Lower lobe of right lung (tissue), 2 donors: ENCODE results near the gene DIS3L2. TPM values are rescaled to one million over a fixed set of nuclear protein-coding genes. Genes with fewer than 3 reads are reported as not detected.
A peak's percentile ranks its signal among the peaks of the same experiment; 100 is the strongest.
"Not testable (repeated sequence)": the region's sequence is repeated elsewhere in the genome, so short reads cannot be mapped to it uniquely, and the experiment has no call there.

Experiments
- ATAC-seq, 2 donors: fragments of 200-7000 bp; cut with Tn5 transposase; one replicate each; pipeline ENCODE4 v1.9.1; 2020 to 2022; ENCODE audit warnings: mild to moderate bottlenecking in 2 of 2, moderate library complexity in 2 of 2
- DNase-seq: peaks from one replicate; pipeline ENCODE4 v3.0.0-alpha.2; 2020
- H3K27ac ChIP-seq: fragments of 200-600 bp; one replicate; pipeline ENCODE4 v1.8.0; 2022
- H3K27me3 ChIP-seq: fragments of 200-600 bp; one replicate; pipeline ENCODE4 v1.8.0; 2022; ENCODE audit warnings: low read depth
- H3K36me3 ChIP-seq: fragments of 200-600 bp; one replicate; pipeline ENCODE4 v1.8.0; 2022; ENCODE audit warnings: mild to moderate bottlenecking
- H3K4me1 ChIP-seq: fragments of 200-600 bp; one replicate; pipeline ENCODE4 v1.8.0; 2022
- H3K4me3 ChIP-seq: fragments of 200-600 bp; one replicate; pipeline ENCODE4 v1.8.0; 2022; ENCODE audit warnings: mild to moderate bottlenecking
- H3K9me3 ChIP-seq: fragments of 200-600 bp; one replicate; pipeline ENCODE4 v1.8.0; 2022
- intact Hi-C: fragments of 100-400 bp; cut with DNase I; formaldehyde crosslinking; loops from one replicate; pipeline ENCODE4 v1.11.0; 2022
- total RNA-seq: library from RNA; stranded (reverse); fragmentation: NEBNext Ultra II Directional; extraction: Animal tissue kit (Norgen Biotek cat#: 25700); gene quantifications from one replicate; pipeline ENCODE4 v1.2.1, GENCODE V29; 2021
- TF ChIP-seq, protein P1 (sequence below): fragments of 200-600 bp; IDR thresholded peaks from one replicate; pipeline ENCODE4 v1.8.0; 2022; ENCODE audit warnings: antibody characterized with exemption, mild to moderate bottlenecking
- donor health status: DM: no; HTN: yes; CAD: no; lungs with severe emphysema.

The DIS3L2 gene
- total RNA-seq, 1 donor from 2014 or later: 34.4 TPM

DNA sequence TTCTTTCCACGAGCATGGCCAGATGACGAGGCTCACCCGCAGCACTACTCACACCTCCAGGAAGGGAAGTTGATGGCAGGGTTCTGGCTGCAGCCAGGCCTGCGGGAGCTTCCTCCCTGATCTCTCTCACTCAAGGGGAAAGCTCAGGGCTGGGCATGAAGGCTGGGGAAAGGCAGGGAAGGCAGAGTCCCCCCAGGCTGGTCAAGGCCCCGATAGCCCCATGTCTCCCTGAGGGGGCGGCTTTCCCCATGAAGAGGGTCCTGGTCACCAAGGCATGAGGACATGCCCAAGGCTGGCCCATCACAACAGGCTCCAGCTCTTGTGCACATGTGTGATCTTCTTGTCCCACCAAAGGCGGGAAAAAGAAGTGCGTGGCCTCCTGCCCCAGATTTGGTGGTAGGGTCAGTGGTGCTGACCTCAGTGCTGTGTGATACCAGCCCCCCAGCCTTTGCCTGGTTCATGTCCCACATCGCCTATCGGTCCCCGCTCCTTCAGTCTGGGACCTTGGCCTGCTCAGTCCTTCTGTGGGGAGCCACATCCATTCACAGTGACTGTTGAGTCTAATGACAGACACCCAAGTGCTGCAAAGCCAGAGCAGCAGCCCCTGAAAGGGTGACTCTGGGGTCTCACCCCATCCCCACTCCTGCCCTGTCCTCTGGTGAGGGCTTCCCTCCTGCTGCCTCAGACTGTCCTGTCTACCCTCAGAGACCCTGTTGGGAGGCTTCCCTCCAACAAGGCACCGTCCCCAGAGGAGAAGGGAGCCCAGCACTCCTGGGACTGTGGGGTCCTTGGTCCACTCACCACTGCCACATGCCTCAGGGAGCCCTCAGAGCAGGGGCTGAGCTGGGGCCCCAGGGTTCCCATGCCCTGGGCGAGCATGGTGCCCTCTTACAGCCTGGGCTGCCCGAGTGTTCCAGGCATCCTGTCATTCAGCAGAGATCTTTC, 367.3 kb downstream of the DIS3L2 start:
- ATAC-seq (no peak), DNase-seq (peak; percentile 22)
- intact Hi-C loops: no loop called here
- Histone ChIP-seq H3K9me3 (no peaks in the 10 kb centered on the region), H3K36me3 (no peaks in the 10 kb centered on the region), H3K4me3 (no peak overlapping the region), H3K27me3 (no peaks in the 10 kb centered on the region), H3K27ac (no peak overlapping the region), H3K4me1 (no peaks in the 10 kb centered on the region)
- TF ChIP-seq, protein P1, sequence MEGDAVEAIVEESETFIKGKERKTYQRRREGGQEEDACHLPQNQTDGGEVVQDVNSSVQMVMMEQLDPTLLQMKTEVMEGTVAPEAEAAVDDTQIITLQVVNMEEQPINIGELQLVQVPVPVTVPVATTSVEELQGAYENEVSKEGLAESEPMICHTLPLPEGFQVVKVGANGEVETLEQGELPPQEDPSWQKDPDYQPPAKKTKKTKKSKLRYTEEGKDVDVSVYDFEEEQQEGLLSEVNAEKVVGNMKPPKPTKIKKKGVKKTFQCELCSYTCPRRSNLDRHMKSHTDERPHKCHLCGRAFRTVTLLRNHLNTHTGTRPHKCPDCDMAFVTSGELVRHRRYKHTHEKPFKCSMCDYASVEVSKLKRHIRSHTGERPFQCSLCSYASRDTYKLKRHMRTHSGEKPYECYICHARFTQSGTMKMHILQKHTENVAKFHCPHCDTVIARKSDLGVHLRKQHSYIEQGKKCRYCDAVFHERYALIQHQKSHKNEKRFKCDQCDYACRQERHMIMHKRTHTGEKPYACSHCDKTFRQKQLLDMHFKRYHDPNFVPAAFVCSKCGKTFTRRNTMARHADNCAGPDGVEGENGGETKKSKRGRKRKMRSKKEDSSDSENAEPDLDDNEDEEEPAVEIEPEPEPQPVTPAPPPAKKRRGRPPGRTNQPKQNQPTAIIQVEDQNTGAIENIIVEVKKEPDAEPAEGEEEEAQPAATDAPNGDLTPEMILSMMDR: no peak

DNA sequence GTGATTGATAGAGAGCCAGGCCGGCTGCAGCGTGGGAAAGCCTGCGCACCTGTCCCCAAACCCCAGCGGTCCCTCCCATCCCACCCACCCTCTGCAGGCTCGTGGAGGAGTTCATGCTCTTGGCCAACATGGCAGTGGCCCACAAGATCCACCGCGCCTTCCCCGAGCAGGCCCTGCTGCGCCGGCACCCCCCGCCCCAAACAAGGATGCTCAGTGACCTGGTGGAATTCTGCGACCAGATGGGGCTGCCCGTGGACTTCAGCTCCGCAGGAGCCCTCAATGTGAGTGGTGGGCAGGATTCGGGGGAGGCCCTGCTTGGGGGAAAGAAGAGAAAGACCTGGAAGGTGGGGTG, 368.2 kb downstream of the DIS3L2 start:
- H3K27me3 ChIP-seq: no peaks in the 10 kb centered on the region
- ATAC-seq (no peak), DNase-seq (peak; percentile 25)
- intact Hi-C loops: no loop called here
- H3K27ac ChIP-seq: no peak overlapping the region
- no peaks in the 10 kb centered on the region for H3K9me3 ChIP-seq
- H3K4me1 ChIP-seq: no peaks in the 10 kb centered on the region
- TF ChIP-seq, protein P1: no peak
- H3K4me3 ChIP-seq: no peak overlapping the region
- H3K36me3 ChIP-seq: peaks cover 3% of the 10 kb centered on the region

DNA sequence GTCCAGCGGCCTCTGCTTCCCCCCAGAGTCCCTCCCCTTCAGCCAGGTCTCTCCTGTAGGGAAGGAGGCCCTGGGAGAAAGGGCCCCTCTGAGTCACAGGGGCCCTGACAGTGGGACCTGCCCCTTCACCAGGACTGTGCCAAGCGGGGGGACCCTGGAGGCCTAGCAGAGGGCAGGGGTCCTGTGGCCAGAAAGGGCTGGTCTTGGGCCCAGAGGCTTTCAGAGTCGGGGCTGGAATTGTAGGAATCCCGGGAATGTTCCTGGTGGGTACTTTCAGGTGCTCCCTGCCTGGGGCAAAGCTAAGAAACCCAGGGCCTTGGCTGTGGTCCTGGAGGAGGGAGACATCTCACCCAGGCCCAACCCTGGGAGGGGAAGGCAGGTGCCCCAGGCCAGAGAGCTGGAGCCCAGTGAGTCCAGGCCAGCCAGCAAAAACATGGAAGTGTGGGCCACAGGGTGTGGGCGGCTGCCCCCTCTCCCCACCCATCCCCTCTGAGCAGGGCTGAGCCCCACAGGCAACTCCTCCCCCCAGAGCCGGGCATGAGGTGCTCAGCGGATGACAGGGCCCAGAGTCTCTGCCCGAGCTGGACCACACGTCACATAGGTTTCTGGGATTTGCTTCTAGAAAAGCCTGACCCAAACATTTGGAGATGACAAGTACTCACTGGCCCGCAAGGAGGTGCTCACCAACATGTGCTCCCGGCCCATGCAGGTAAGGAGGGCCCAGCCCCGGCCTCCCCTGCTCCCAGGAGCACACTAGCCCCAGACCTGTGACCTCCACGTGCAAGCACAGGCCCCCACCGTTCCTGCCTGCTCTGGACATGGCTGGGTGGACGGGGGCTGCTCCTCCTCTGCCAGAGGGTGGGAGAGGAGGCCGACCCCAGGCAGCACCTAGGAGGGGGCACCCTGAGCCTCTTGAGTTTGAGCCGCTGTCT, 368.8 kb downstream of the DIS3L2 start:
- H3K4me3 ChIP-seq: no peak overlapping the region
- H3K4me1 ChIP-seq: no peaks in the 10 kb centered on the region
- DNase-seq (peak; percentile 43), ATAC-seq (no peak)
- TF ChIP-seq, protein P1: no peak
- H3K9me3 ChIP-seq: no peaks in the 10 kb centered on the region
- peaks cover 3% of the 10 kb centered on the region for H3K36me3 ChIP-seq
- H3K27me3 ChIP-seq: no peaks in the 10 kb centered on the region
- intact Hi-C loops: no loop called here
- H3K27ac ChIP-seq: no peak overlapping the region

DNA sequence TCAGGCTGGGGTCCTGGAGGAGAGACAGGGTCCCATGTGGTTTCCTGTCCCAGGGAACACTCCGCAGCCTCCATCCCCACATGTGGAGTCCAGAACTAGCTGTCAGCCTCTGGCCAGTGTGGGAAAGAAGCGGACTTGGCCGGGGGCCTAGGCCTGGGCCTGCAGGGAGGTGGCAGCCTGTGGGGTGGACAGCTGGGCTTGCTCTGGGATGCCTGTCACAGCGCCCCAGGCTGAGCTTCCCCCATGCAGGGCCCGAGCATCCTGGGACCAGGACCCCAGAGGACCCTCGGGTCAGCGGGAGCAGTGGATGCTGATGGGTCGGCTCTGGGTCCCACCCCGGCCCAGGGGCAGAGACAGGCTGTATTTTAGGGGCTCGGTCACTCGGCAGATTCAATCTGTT, 369.5 kb downstream of the DIS3L2 start:
- H3K4me1 ChIP-seq, H3K27me3 ChIP-seq, H3K9me3 ChIP-seq, H3K4me3 ChIP-seq, intact Hi-C loops, H3K36me3 ChIP-seq, H3K27ac ChIP-seq: not testable (repeated sequence)
- peak; percentile 55 for DNase-seq
- ATAC-seq: peak in 1 of 2 donors; percentile 9

DNA sequence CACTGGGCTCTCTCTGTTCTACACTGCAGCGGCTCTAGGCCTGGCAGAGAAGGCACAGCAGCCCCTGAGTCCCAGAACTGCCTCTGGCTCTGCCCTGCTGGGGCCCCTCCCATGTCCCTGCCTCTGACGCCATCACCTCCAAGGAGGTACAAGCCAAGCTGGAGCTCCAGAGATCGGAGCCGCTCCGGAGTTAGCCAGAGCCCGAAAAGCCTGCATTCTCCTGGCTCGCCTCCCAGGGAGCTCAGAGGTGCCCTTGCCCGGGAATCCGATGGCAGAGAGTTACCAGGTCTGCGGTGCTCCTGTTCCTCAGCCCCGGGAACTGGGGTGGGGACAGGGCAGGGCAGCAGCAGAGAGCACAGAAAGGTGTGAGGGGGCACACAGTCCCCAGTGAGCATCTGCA, 370.1 kb downstream of the DIS3L2 start:
- peak; percentile 21 for DNase-seq
- H3K27me3 ChIP-seq, ATAC-seq, H3K9me3 ChIP-seq, H3K27ac ChIP-seq, H3K4me1 ChIP-seq, H3K36me3 ChIP-seq, intact Hi-C loops, H3K4me3 ChIP-seq: not testable (repeated sequence)

DNA sequence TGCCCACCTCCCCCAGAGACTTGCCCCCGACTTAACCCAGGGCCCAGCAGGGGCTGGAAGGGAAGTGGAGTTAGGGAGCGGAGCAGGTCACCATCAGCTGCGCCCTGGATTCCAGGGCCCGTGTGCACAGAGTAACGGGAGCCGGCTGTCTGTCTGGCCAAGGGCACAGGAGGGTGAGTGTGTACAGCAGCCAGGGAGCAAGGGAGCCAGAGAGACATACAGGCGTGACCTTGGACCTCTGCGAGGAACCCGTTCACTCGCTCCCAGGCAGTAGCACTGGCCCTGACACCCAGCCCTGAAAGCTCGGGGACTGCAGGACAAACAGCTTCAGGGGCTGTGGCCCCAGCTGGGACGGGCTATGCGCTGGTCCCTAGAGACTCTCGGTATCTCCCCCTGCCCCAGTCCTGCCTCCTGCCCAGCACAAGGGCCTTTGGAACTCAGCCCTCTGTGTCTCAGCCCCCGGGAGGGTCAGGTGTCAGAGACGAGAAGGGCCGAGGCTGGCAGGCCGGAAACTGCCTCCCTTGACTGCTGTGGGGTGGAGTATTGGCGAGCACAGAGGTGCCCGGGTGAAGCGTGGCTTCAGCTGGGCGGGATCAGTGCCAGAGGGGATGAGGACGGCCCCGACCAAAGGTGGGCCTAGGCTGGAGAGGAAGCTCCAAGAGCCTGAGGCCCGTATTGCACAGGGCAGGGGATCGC, 370.9 kb downstream of the DIS3L2 start:
- H3K9me3 ChIP-seq, H3K36me3 ChIP-seq, H3K4me1 ChIP-seq, H3K27me3 ChIP-seq, H3K4me3 ChIP-seq, H3K27ac ChIP-seq, intact Hi-C loops, ATAC-seq: not testable (repeated sequence)
- DNase-seq: peak; percentile 31
